ENCODE results near the gene SLC15A4. TPM values are rescaled to one million over a fixed set of nuclear protein-coding genes. Genes with fewer than 3 reads are reported as not detected.

The SLC15A4 gene
- total RNA-seq, 2 donors from 2014 or later: 33.5 to 51.5 TPM

DNA sequence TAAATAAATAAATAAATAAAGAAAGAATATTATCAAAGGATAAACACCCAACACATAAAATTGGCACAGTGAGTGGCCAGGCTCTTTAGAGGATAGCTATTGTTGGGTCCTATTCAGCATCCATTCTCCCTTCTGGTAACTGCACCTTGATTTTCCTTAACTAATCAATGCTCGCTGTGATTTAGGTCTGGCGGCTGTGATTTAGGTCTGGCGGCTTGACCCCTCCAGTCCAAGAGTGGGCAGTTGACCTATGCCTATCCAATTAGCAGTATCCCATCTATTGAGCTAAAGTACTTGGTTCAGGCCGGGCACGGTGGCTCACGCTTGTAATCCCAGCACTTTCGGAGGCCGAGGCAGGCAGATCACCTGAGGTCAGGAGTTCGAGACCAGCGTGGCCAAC is 9.7 kb upstream of the SLC15A4 start:
- Histone ChIP-seq H3K9me3 (no peaks in the 10 kb centered on the region), H3K36me3 (no peaks in the 10 kb centered on the region), H3K4me1 (replicated peaks) (no peaks in the 10 kb centered on the region), H3K27me3 (replicated peaks; ENCODE audit: insufficient read depth) (no peaks in the 10 kb centered on the region), H3K27ac (no peak overlapping the region), H3K4me3 (no peak overlapping the region)
- WGBS: 97% methylated on average over 10 of the region's 10 CpGs
- TF ChIP-seq POLR2AphosphoS5 (IDR thresholded peaks at IDR 0.05): no peak
- TF ChIP-seq CTCF (IDR thresholded peaks at IDR 0.05): no peak
- no peak for TF ChIP-seq POLR2A (IDR thresholded peaks at IDR 0.05)
- intact Hi-C loops (cut with DNase I): no loop called here
- no peak for DNase-seq (ENCODE audit: low spot score)

- Histone ChIP-seq H3K4me1 (replicated peaks) (no peaks in the 10 kb centered on the region), H3K27me3 (replicated peaks; ENCODE audit: insufficient read depth) (no peaks in the 10 kb centered on the region), H3K27ac (no peak overlapping the region), H3K4me3 (no peak overlapping the region), H3K36me3 (no peaks in the 10 kb centered on the region), H3K9me3 (no peaks in the 10 kb centered on the region)
- no peak for DNase-seq (ENCODE audit: low spot score)
- TF ChIP-seq CTCF (IDR thresholded peaks at IDR 0.05) (no peak), POLR2AphosphoS5 (IDR thresholded peaks at IDR 0.05) (no peak), POLR2A (IDR thresholded peaks at IDR 0.05) (no peak)
- WGBS: 57% methylated on average over 7 of the region's 7 CpGs
- intact Hi-C loops (cut with DNase I): no loop called here
Measured at GRCh38 chr12:128830505-128830893, 6.7 kb upstream of the SLC15A4 start.

DNA sequence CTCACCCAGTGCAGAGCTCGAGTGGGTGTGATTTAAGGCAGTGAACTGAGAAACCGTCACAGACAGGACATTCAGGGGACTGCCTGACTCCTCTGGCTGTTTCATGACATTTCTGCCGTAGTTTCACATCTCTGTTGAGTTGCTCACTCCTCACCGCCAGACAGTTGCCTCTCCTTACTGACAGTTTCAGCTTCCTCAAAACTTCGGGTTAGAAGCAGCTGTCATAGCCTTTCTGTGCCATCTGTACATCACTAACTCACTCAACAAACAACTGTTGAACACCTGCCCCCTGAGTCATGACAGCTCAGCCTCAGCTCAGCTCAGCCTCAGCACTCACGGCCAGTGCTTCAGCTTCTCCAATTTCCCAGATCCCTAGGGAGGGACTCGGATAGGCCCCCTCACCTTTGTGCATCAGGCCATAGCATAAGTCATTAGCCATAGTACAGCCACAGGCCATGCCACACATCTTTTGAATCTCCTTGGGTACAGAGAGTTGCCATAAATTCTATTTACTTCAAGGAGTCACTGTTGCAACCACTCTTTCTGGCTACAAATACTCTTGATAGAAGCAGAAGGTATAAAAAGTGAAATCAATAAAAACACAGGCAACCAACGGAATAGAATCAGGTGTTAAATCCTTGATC is 6.2 kb upstream of the SLC15A4 start:
- no peaks in the 10 kb centered on the region for H3K4me1 ChIP-seq (replicated peaks)
- no peak for DNase-seq (ENCODE audit: low spot score)
- H3K36me3 ChIP-seq: no peaks in the 10 kb centered on the region
- TF ChIP-seq CTCF (IDR thresholded peaks at IDR 0.05) (no peak), POLR2AphosphoS5 (IDR thresholded peaks at IDR 0.05) (no peak), POLR2A (IDR thresholded peaks at IDR 0.05) (no peak)
- no peak overlapping the region for H3K4me3 ChIP-seq
- 74% methylated on average over 8 of the region's 8 CpGs for WGBS
- intact Hi-C loops (cut with DNase I): no loop called here
- H3K27me3 ChIP-seq (replicated peaks; ENCODE audit: insufficient read depth): no peaks in the 10 kb centered on the region
- H3K9me3 ChIP-seq: no peaks in the 10 kb centered on the region
- no peak overlapping the region for H3K27ac ChIP-seq

GRCh38 chr12:128827724-128828123 is 4.0 kb upstream of the SLC15A4 start:
- no peaks in the 10 kb centered on the region for H3K9me3 ChIP-seq
- intact Hi-C loops (cut with DNase I): no loop called here
- H3K27ac ChIP-seq: no peak overlapping the region
- no peak overlapping the region for H3K4me3 ChIP-seq
- 97% methylated on average over 2 of the region's 2 CpGs for WGBS
- no peak for DNase-seq (ENCODE audit: low spot score)
- peaks cover 2% of the 10 kb centered on the region for H3K4me1 ChIP-seq (replicated peaks)
- no peaks in the 10 kb centered on the region for H3K27me3 ChIP-seq (replicated peaks; ENCODE audit: insufficient read depth)
- TF ChIP-seq POLR2A (IDR thresholded peaks at IDR 0.05): no peak
- no peak for TF ChIP-seq POLR2AphosphoS5 (IDR thresholded peaks at IDR 0.05)
- no peak for TF ChIP-seq CTCF (IDR thresholded peaks at IDR 0.05)
- H3K36me3 ChIP-seq: no peaks in the 10 kb centered on the region

- Histone ChIP-seq H3K4me3 (no peak overlapping the region), H3K36me3 (no peaks in the 10 kb centered on the region), H3K9me3 (no peaks in the 10 kb centered on the region), H3K27ac (no peak overlapping the region), H3K4me1 (replicated peaks) (peaks cover 10% of the 10 kb centered on the region), H3K27me3 (replicated peaks; ENCODE audit: insufficient read depth) (no peaks in the 10 kb centered on the region)
- TF ChIP-seq CTCF (IDR thresholded peaks at IDR 0.05) (no peak), POLR2A (IDR thresholded peaks at IDR 0.05) (no peak), POLR2AphosphoS5 (IDR thresholded peaks at IDR 0.05) (no peak)
- WGBS: 72% methylated on average over 4 of the region's 4 CpGs
- no peak for DNase-seq (ENCODE audit: low spot score)
- intact Hi-C loops (cut with DNase I): no loop called here
Measured at GRCh38 chr12:128825835-128826234, 2.1 kb upstream of the SLC15A4 start.

All from prostate gland (tissue), 2 donors.